HG02981 (cell line): Measurements from ENCODE around the gene EIF3D.

Experiments
- ATAC-seq: cut with Tn5 transposase; IDR thresholded peaks from one replicate; pipeline ENCODE4 v1.9.1; 2021; ENCODE audit warnings: mild to moderate bottlenecking, moderate library complexity; ENCODE audit not compliant: unreplicated experiment

Gene EIF3D

GRCh38 chr22:36467946-36468345 lies 61.0 kb downstream of the EIF3D start:
- no peak for ATAC-seq

- ATAC-seq: no peak
Observed at GRCh38 chr22:36467042-36467810, 61.7 kb downstream of the EIF3D start.

GRCh38 chr22:36466258-36466657 lies 62.7 kb downstream of the EIF3D start:
- ATAC-seq: no peak

- ATAC-seq: no peak
Observed at GRCh38 chr22:36465232-36466021, 63.5 kb downstream of the EIF3D start.

- no peak for ATAC-seq
Observed at GRCh38 chr22:36464715-36465231, 64.2 kb downstream of the EIF3D start.

GRCh38 chr22:36463783-36464184 lies 65.2 kb downstream of the EIF3D start:
- no peak for ATAC-seq

- no peak for ATAC-seq
Observed at GRCh38 chr22:36461665-36462649, 67.0 kb downstream of the EIF3D start.
